ENCODE results near the gene TASP1.

DNA sequence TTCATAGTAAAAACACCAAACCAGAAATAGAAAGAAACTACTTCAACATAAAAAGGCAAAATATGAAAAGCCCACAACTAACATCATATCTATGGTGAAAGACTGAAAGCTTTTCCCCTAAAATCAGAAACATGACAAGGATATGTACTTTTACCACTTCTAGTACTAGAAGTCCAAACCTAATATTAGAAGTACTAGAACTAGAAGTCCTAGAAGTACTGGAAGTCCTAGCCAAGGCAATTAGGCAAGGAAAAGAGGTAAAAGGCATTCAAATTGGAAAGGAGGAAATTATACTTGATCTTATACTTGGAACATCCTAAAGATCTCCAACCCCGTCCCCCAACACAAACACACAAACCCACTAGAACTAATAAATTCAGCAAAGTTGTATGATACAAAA is 74.9 kb downstream of the TASP1 start:
- TF ChIP-seq, protein P1, sequence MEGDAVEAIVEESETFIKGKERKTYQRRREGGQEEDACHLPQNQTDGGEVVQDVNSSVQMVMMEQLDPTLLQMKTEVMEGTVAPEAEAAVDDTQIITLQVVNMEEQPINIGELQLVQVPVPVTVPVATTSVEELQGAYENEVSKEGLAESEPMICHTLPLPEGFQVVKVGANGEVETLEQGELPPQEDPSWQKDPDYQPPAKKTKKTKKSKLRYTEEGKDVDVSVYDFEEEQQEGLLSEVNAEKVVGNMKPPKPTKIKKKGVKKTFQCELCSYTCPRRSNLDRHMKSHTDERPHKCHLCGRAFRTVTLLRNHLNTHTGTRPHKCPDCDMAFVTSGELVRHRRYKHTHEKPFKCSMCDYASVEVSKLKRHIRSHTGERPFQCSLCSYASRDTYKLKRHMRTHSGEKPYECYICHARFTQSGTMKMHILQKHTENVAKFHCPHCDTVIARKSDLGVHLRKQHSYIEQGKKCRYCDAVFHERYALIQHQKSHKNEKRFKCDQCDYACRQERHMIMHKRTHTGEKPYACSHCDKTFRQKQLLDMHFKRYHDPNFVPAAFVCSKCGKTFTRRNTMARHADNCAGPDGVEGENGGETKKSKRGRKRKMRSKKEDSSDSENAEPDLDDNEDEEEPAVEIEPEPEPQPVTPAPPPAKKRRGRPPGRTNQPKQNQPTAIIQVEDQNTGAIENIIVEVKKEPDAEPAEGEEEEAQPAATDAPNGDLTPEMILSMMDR (IDR thresholded peaks at IDR 0.05): no peak
- TF ChIP-seq POLR2A (IDR thresholded peaks at IDR 0.05): no peak

Data from Peyer's patch (tissue), 4 donors.